Neural cell (in vitro differentiated cells): ENCODE measurements around the gene CNOT11. TPM values are rescaled to one million over a fixed set of nuclear protein-coding genes. Genes with fewer than 3 reads are reported as not detected.
"Not testable (repeated sequence)": the region's sequence is repeated elsewhere in the genome, so short reads cannot be mapped to it uniquely, and the experiment has no call there.

Source experiments
- H2AFZ ChIP-seq: fragments of 200-600, 300-800 bp; sonication (generic), shearing (Covaris generic); 2 replicates; pipeline ENCODE4 v1.6.0; 2014; ENCODE audit warnings: low read depth, mild to moderate bottlenecking, antibody characterized with exemption, low read length, moderate library complexity
- H3F3A ChIP-seq: fragments of 200-600 bp; shearing (Covaris generic); 2 replicates; pipeline ENCODE4 v1.6.1; 2016; ENCODE audit warnings: mild to moderate bottlenecking, moderate library complexity, mixed read lengths, antibody characterized with exemption, low read length; ENCODE audit not compliant: insufficient read depth, poor library complexity, severe bottlenecking
- H3K27ac ChIP-seq: fragments of 200-600, 300-800 bp; sonication (generic), shearing (Covaris generic); 2 replicates; pipeline ENCODE4 v1.5.1; 2014; ENCODE audit warnings: mild to moderate bottlenecking, low read length, moderate library complexity
- H3K27me3 ChIP-seq: fragments of 300-800, 200-600 bp; sonication (generic), shearing (Covaris generic); 2 replicates; pipeline ENCODE4 v1.6.0; 2014; ENCODE audit warnings: mild to moderate bottlenecking, low read depth, low read length, moderate library complexity; ENCODE audit not compliant: insufficient read depth
- H3K36me3 ChIP-seq: fragments of 300-800, 200-600 bp; sonication (generic), shearing (Covaris generic); 2 replicates; pipeline ENCODE4 v1.5.1; 2014; ENCODE audit warnings: mild to moderate bottlenecking, antibody characterized with exemption, low read length, moderate library complexity; ENCODE audit not compliant: insufficient read depth
- H3K4me2 ChIP-seq: fragments of 300-800, 200-600 bp; sonication (generic), shearing (Covaris generic); 2 replicates; pipeline ENCODE4 v1.6.0; 2014; ENCODE audit warnings: mild to moderate bottlenecking, low read length
- H3K4me3 ChIP-seq: fragments of 300-800, 200-600 bp; sonication (generic), shearing (Covaris generic); 2 replicates; pipeline ENCODE4 v1.5.1; 2014; ENCODE audit warnings: mild to moderate bottlenecking, low read length, moderate library complexity
- H3K79me2 ChIP-seq: fragments of 200-600 bp; shearing (Covaris generic); replicated peaks from 2 replicates; pipeline ENCODE4 v1.6.0; 2014; ENCODE audit warnings: mild to moderate bottlenecking, low read length, moderate library complexity; ENCODE audit not compliant: insufficient read depth
- H3K9ac ChIP-seq: fragments of 300-800, 200-600 bp; sonication (generic), shearing (Covaris generic); 2 replicates; pipeline ENCODE4 v1.6.1; 2016; ENCODE audit warnings: mild to moderate bottlenecking, low read length, mixed read lengths
- H3K9me2 ChIP-seq: fragments of 200-600 bp; shearing (Covaris generic); 2 replicates; pipeline ENCODE4 v1.6.1; 2016; ENCODE audit warnings: mild to moderate bottlenecking, low read length, mixed read lengths; ENCODE audit not compliant: insufficient read depth
- H3K9me3 ChIP-seq: fragments of 200-600, 300-800 bp; sonication (generic), shearing (Covaris generic); 2 replicates; pipeline ENCODE4 v1.6.1; 2016; ENCODE audit warnings: mild to moderate bottlenecking, mixed run types, low read length, moderate library complexity, mixed read lengths
- H4K20me1 ChIP-seq: fragments of 200-600 bp; shearing (Covaris generic); 2 replicates; pipeline ENCODE4 v1.6.1; 2016; ENCODE audit warnings: mild to moderate bottlenecking, mixed run types; ENCODE audit not compliant: insufficient read depth
- CTCF ChIP-seq: fragments of 450-650 bp; IDR thresholded peaks from 2 replicates; pipeline ENCODE4 v1.5.1; 2014; ENCODE audit warnings: antibody characterized with exemption, mild to moderate bottlenecking, moderate library complexity; ENCODE audit not compliant: poor library complexity, severe bottlenecking
- EP300 ChIP-seq: fragments of 450-650 bp; conservative IDR thresholded peaks from 2 replicates; pipeline ENCODE4 v1.6.1; 2014; ENCODE audit warnings: antibody characterized with exemption, mild to moderate bottlenecking, moderate library complexity; ENCODE audit not compliant: poor library complexity, severe bottlenecking
- EZH2 ChIP-seq: fragments of 200-600, 300-800 bp; shearing (Covaris generic), sonication (generic); IDR thresholded peaks from 2 replicates; pipeline ENCODE4 v1.6.1; 2014; ENCODE audit warnings: antibody characterized with exemption, low read length, borderline replicate concordance, mild to moderate bottlenecking; ENCODE audit not compliant: insufficient read depth, poor library complexity, severe bottlenecking
- MXI1 ChIP-seq: fragments of 450-650 bp; conservative IDR thresholded peaks from 2 replicates; pipeline ENCODE4 v1.6.1; 2014; ENCODE audit warnings: antibody characterized with exemption, mild to moderate bottlenecking; ENCODE audit not compliant: poor library complexity, severe bottlenecking
- POLR2AphosphoS5 ChIP-seq: IDR thresholded peaks from 2 replicates; pipeline ENCODE4 v1.6.1; 2012
- RAD21 ChIP-seq: fragments of 450-650 bp; conservative IDR thresholded peaks from 2 replicates; pipeline ENCODE4 v1.6.1; 2014; ENCODE audit warnings: antibody characterized with exemption, mild to moderate bottlenecking, moderate library complexity
- REST ChIP-seq: IDR thresholded peaks from 2 replicates; pipeline ENCODE4 v1.6.1; 2012; ENCODE audit warnings: borderline replicate concordance
- SMC3 ChIP-seq: fragments of 450-650 bp; conservative IDR thresholded peaks from 2 replicates; pipeline ENCODE4 v1.6.1; 2014; ENCODE audit warnings: antibody characterized with exemption, mild to moderate bottlenecking, moderate library complexity; ENCODE audit not compliant: poor library complexity
- TAF1 ChIP-seq: IDR thresholded peaks from 2 replicates; pipeline ENCODE4 v1.6.1; 2012; ENCODE audit warnings: low read depth
- polyA plus RNA-seq: library from polyadenylated mRNA; depleted of rRNA; stranded (reverse); fragments of >200 nt; gene quantifications from 2 replicates; pipeline ENCODE4 v1.2.3, GENCODE V29; 2014
- small RNA-seq, 3 experiments: library from RNA; depleted of rRNA; stranded (forward); fragments of <200 nt; gene quantifications; one replicate each; pipeline ENCODE3, GENCODE V24; 2012

Gene CNOT11
- polyA plus RNA-seq, 1 donor from 2014 or later: 35.2 TPM

GRCh38 chr2:101311696-101312017 is 59.0 kb downstream of the CNOT11 start:
- Histone ChIP-seq H3K27ac (no peak overlapping the region), H2AFZ (no peak overlapping the region), H3K4me2 (no peak overlapping the region), H3K27me3 (no peaks in the 10 kb centered on the region), H4K20me1 (no peaks in the 10 kb centered on the region), H3K36me3 (no peaks in the 10 kb centered on the region), H3K4me3 (no peak overlapping the region), H3K9me2 (no peaks in the 10 kb centered on the region), H3K9ac (no peak overlapping the region), H3K9me3 (no peaks in the 10 kb centered on the region), H3K79me2 (peaks cover 13% of the 10 kb centered on the region), H3F3A (no peaks in the 10 kb centered on the region)
- TF ChIP-seq TAF1: no peak
- no peak for TF ChIP-seq CTCF
- no peak for TF ChIP-seq RAD21
- no peak for TF ChIP-seq EP300
- TF ChIP-seq SMC3: no peak
- no peak for TF ChIP-seq EZH2
- no peak for TF ChIP-seq POLR2AphosphoS5
- TF ChIP-seq MXI1: no peak
- TF ChIP-seq REST: no peak

GRCh38 chr2:101316568-101316967 is 63.9 kb downstream of the CNOT11 start:
- H3K9ac ChIP-seq, H3K4me2 ChIP-seq, H2AFZ ChIP-seq, H3K36me3 ChIP-seq, H3K27me3 ChIP-seq, H3K27ac ChIP-seq, H3K79me2 ChIP-seq, H3K9me2 ChIP-seq, H3K9me3 ChIP-seq, H4K20me1 ChIP-seq, H3K4me3 ChIP-seq, H3F3A ChIP-seq: not testable (repeated sequence)

Small RNA genes within 50 kb of the gene (small RNA-seq; reads per million reads assigned to genes)
- 0 to 0.66 (median 0) reads per million in 3 experiments for gene MIR5696
- gene SNORD89: 66.2 to 183 (median 71.0) reads per million in 3 experiments

Other genes with a start within 250 kb of the CNOT11 start
- gene TBC1D8, start 101.5 kb upstream of the CNOT11 start, polyA plus RNA-seq: 3.6 and 5.3 TPM in 2 replicates
- gene RNF149, start 55.8 kb downstream of the CNOT11 start, polyA plus RNA-seq: 30.6 and 39.7 TPM in 2 replicates
- gene CREG2, start 134.6 kb downstream of the CNOT11 start, polyA plus RNA-seq: 1.1 and 1.2 TPM in 2 replicates
- not detected in 2 replicates for gene RFX8, start 222.2 kb downstream of the CNOT11 start, polyA plus RNA-seq